HuH-7 (cell line): ENCODE measurements around the gene SLC35C1.
"Not testable (repeated sequence)": the region's sequence is repeated elsewhere in the genome, so short reads cannot be mapped to it uniquely, and the experiment has no call there.

Experiments used
- DNase-seq: peaks from one replicate; pipeline ENCODE4 v3.0.0; 2011; ENCODE audit warnings: low spot score

The SLC35C1 gene

DNA sequence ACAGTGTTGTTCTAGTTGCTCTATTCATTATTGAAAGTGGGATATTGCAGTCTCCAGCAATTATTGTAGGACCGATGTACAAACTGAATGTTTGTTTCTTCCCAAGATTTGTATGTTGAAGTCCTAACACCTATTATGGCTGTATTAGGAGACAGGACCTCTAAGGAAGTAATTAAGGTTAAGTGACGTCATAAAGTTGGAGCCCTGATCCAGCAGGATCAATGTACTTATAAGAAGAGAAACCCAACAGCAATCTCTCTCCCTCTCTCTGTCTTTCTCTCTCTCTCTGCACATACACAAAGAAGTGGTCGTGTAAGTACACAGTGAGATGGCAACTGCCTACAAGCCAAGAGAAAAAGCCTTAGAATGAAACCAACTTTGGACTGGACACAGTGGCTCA lies 16.1 kb upstream of the SLC35C1 start:
- no peak for DNase-seq

DNA sequence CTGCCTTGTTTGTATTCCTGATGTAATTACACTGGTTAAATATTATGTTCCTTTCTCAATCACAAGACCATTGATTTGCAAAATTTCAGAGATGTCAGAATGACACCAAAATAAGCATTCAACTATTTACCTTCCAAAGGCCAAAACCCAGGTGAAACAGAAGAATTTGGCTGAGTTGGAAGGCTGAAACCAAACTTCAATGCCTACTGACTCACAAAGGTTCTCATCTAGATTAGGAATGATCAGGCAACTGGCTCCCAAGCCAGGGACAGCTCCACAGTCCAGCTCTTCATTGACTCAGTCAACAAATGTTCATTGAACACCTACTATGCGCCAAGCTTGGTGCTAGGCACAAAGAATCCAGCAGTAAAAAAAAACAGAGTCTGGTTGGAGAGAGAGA lies 13.4 kb upstream of the SLC35C1 start:
- no peak for DNase-seq

DNA sequence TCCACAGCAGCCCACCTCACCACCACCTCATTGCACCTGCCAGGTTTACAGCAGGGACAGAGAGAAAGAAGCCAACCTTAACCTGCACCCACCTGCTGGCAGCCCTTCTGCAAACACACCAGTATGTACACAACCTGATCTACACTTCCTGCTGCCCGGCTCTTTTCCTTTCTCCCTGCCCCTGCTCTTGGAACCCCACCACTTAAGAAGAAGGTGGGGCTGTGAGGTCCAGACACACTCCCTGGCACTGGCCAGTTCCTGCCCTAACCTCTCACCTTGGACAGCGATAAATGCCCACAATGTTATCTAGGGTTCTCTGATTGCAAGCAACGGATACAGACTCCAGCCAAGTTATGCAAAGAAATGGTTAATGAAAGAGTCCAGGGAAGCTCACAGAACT lies 10.8 kb upstream of the SLC35C1 start:
- no peak for DNase-seq

DNA sequence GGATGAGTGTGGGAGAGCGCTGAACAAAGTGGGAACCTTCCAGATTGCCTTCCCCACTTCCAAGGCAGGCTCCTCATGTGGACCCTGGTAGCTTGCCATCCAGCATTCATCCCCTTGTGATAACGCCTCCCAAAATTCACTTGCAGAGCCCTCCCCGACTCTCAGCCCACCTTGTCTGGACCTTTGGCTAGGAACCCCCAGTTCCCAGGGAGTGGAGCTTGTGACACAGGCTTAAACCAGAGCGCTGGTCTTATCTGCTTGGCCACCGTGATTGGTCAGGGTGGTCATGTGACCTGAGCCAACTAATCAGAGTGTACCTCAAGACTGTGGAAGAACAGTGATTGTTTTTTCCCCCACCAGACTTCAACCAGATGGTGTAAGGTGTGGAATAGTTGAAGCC lies 9.6 kb upstream of the SLC35C1 start:
- DNase-seq: no peak

DNA sequence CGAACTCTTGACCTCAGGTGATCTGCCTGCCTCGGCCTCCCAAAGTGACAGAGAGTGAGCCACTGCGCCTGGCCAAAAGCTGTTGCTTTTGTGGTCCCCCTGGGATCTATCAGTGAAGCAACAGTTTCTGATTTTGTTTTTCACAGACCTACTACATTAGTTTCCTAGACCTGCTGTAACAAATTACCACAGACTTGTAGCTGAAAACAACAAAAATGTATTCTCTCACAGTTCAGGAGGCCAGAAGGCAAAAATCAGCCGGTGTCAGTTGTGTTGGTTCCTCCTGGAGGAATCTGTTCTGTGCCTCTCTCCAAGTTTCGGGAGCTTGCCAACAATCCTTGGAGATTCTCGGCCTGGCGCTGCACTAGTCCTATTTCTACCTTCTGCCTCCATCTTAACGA lies 8.5 kb upstream of the SLC35C1 start:
- DNase-seq: no peak

DNA sequence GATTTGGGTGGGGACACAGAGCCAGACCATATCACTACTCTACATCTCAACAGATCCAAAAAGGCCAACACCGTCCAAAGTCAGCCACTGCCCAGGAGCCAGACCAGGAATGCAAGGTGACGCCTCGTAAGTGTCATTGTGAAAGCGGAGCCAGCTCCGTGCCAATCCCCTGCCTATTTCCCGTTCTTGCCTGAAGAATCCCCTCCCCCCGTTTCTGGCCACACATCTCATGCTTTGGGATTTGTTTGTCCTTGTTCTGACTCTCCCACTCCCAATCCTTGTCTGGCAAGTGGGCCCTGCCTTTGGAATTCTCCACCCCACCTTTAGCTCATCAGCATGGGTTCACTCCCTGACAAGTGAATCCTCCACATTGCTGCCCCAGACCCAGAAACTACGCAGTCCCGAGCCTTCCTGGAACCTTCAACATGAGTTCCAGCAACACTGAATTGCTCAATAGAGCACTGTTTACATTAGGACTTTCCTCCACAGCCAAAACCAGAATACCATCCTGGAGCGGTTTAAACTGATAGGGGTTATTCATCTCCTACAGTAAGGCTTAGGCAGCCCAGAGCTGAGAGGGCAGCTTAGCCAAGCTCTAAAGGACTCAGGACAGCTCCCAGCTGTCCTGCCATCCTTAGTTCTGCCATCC lies 6.0 kb upstream of the SLC35C1 start:
- DNase-seq: peak; percentile 36

DNA sequence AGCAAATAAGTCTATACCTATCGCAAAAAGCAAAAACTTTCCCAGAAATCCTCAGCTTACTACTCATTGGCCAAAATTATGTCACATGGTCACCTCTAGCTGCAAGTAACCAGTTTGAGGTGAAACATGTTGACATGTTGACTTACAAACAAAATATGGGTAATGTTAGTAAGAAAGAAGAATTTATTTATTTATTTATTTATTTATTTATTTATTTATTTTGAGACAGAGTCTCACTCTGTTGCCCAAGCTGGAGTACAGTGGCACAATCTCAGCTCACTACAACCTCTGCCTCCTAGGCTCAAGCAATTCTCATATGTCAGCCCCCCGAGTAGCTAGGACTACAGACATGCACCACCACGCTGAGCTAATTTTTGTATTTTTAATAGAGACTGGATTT lies 5.4 kb upstream of the SLC35C1 start:
- DNase-seq: no peak

DNA sequence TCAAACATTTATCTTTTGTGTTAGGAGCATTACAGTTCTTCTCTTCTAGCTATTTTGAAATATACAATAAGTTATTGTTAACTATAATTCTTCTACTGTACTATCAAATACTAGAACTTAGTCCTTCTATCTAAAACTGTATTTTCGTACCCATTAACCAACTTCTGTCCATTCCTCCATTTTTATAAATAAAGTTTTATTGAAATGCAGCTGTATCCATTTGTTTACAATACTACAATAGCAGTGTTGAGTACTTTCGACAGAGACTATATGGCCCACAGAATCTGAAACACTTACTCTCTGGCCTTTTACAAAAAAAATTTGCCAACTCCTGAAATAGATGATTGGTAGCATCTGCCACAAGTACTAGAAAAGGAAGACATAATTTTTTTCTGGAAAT lies 4.7 kb upstream of the SLC35C1 start:
- DNase-seq: no peak

DNA sequence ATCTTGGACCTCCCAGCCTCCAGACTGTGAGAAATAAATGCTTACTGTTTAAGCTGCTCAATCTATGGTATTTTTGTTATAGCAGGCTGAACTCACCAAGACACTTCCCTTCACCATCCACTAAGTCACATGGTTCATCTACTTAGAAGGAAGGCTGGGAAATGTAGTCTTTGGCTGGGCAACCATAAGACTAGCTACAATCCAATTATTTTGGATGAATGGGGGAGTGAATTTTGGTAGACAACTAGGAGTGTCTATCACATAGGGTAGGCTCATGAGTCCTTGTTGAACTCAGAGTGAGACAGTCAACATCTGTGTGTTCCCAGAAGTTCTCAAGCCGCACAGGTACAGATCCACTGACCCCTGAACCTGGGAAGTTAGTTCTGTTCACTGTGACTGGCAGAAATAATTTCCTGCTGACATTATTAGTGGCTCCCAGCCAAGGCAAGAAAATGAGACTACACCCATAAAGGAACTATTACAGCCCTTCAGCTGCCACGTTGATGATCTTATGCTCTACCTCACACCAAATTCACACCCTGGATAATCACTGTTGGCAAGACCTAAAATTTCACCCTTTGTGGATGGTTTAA lies 3.1 kb upstream of the SLC35C1 start:
- DNase-seq: no peak

DNA sequence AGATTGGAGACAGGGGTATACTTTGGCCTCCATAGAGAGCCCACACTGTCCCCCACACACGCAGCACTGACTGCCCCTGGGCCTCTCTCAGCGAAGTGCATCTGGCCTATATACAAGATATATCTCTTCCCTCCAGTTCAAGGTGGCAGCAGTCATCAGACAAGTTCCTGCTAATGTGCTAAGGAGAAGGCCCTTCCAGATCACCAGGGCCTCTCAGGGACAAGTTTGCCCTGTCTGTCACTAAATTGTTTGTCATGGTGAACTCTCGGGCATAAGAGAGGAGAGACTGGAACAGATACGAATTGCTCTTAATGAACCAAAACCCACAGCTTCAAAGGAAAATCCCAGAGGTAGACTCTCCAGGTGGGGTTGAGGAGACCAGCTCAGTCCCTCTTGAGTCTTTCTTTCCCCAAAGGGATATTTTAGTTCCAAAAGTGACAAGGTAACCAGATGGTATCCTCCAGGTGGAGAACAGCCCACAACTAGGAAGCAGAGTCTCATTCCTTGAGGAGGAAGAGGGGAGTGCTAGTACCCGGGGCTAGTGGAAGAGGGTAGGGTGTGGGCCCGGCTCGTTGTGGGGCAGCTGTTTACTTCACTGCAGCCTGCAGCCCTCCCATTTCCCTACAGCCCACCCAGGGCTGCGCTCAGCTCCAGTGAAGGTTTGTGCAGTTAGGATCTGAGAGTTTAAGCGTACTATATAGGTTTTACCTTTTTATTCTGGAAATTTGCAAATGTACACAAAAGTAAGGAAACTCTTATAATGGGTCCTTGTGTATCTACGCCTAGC lies 2.2 kb upstream of the SLC35C1 start:
- no peak for DNase-seq

DNA sequence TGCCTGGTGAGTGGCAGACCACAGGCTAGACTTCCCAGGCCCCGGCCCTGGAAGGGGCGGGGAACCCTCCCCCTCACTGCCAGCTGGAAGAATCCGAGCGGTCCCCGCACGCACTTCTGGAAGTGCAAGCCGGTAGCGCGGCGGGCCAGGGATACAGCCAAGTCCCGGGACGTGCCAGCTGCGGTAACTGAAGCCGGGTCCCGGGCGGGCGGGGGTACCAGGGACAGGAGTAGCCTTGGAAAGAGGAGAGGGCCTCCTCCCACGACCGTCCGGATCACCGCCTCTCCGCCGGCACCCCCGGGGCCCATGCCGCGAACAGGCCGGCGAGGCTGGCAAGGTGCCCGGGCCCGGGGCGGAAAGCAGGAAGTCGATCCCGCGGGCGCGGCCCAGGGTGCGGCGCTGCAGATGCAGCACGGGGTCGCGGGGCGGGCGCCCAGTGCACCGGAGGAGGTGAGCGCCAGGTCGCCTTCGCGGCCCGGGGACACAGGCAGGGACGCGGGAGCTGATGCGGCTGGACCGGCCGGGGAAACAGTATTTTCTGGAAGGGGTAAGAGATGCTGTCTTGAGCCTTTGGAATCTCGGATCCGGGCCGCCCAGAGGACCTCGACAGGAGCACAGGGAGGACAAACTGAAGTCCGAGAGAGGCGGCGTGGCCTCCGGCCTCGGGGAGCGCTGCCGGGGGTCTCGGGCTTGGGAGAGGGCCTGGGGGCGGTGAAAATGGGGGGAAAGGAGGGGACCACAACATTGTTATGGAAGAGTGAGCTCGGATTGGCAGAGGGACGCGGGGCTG lies 783 bp upstream of the SLC35C1 start:
- peak; percentile 58 for DNase-seq

DNA sequence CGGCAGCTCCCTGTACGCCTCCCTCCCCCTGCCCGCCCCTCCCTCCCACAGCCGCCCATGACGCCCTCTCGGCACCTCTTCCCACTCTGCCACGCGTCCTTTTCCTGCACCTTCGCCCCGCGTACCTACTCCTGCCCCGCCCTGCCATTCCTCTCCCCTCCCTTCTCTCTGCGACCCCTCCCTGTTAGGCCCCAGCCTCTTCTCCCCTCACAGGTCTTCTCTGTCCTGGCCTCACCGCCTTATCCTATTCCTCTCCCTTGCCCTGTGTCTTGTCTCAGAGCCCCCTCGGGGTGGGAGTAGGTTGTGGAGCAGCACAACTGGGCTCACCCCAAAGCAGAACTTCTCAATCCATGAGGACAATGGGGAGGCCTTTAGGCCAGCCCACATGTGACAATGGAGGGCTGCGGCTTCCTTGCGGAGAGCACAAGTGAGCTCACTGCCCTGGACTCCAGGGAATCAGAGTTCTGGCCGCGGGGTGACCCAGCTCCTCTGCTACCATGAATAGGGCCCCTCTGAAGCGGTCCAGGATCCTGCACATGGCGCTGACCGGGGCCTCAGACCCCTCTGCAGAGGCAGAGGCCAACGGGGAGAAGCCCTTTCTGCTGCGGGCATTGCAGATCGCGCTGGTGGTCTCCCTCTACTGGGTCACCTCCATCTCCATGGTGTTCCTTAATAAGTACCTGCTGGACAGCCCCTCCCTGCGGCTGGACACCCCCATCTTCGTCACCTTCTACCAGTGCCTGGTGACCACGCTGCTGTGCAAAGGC lies 539 bp downstream of the SLC35C1 start:
- DNase-seq: peak; percentile 39

DNA sequence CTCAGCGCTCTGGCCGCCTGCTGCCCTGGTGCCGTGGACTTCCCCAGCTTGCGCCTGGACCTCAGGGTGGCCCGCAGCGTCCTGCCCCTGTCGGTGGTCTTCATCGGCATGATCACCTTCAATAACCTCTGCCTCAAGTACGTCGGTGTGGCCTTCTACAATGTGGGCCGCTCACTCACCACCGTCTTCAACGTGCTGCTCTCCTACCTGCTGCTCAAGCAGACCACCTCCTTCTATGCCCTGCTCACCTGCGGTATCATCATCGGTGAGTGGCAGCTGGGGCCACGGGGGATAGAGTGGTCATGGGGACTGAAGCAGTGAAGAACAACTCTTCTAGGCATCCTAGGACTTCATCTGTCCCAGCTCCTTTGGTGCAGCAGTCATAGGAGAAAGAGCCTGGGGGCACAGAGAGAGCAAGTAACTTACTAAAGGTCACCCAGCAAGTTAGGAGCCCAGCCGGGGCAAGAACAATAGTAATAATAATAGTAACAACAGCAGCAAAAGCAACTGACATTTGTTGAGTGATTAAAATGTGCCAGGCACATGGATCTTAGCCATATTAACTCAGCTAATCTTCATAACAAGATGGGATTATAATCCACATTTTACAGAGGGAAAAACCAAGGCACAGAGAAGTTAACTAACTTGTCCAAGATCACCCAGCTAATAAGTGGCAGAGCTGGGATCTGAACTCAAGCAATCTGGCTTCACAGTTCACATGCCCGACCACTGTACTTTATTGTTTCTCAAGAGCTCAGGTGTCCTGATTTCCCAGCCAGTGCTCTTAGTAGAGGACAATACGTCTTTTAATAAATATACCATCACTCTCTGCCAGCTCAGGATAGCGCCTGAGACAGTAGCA lies 1.4 kb downstream of the SLC35C1 start:
- no peak for DNase-seq

DNA sequence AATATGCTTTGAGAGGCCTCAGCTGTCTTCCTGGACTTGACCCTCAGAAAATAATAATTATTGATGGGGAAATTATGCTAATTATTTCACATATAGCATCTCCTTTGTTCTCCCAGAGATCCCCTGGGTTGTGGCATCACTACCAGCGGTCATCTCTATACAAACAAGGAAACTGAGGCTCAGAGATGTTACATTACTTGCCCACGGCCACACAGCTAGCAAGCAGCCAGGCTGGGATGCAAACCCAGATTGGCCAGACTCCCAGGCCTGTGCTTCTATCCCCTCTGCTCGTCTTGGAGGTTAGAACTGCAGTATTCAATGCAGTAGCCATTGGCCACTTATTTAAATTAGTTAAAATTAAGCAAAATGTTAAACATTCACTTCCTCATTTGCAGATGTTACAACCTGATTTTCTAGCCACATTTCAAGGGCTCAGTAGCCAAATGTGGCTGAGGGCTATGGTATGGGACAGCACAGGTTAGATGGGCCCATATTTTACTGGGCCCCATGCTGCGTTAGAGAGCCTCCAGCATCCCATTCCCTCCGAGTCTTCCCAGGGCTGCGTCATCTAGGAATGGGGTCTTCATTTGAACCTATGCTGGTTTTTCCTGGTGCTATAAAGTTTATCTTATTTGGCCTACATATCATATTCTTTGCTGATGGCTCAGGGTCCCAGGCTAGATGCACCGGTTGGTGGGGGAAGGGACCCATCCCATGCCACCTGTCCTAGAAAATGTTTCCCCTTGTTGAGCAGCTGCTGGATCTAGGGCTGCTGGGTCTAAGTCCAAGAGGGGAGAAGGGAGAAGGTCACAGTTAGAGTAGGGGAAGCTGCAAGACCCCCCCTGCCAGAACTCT lies 2.2 kb downstream of the SLC35C1 start:
- DNase-seq: no peak

DNA sequence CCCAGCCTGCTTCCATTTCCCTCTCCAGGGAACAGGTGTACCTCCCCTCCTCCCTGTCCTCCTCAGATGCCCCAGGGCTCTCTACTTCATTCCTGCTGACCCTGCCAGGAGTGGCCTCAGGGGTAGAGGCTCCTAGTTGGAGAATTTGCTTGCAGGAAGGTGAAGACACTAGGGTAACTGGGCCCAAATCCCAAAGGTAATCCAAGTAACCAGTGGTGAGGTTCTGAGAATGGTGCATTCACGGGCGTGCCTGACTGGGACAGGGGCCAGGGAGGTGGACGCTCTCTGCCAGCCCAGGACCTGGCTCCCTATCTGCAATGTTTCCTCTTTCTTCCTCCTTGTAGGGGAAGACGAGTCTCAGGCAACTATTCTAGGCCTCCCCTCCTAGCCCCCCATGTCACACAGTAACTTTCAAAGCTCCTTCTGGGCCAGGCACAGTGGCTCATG lies 2.9 kb downstream of the SLC35C1 start:
- DNase-seq: no peak

DNA sequence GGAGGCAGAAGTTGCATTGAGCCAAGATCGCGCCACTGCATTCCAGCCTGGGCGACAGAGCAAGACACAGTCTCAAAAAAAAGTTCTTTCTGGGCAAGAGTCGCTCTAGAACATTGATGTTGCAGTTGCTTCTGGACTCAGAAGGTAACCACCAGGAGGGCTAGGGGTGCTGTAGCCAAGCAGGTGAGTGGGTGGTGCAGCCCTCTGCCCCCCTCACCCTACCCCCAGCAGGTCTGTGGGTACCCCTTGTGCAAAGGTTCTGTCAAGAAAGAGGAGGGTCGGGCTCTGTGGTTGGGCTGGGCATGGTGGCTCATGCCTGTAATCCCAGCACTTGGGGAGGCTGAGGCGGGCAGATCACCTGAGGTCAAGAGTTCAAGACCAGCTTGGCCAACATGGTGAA lies 3.5 kb downstream of the SLC35C1 start:
- DNase-seq: not testable (repeated sequence)

DNA sequence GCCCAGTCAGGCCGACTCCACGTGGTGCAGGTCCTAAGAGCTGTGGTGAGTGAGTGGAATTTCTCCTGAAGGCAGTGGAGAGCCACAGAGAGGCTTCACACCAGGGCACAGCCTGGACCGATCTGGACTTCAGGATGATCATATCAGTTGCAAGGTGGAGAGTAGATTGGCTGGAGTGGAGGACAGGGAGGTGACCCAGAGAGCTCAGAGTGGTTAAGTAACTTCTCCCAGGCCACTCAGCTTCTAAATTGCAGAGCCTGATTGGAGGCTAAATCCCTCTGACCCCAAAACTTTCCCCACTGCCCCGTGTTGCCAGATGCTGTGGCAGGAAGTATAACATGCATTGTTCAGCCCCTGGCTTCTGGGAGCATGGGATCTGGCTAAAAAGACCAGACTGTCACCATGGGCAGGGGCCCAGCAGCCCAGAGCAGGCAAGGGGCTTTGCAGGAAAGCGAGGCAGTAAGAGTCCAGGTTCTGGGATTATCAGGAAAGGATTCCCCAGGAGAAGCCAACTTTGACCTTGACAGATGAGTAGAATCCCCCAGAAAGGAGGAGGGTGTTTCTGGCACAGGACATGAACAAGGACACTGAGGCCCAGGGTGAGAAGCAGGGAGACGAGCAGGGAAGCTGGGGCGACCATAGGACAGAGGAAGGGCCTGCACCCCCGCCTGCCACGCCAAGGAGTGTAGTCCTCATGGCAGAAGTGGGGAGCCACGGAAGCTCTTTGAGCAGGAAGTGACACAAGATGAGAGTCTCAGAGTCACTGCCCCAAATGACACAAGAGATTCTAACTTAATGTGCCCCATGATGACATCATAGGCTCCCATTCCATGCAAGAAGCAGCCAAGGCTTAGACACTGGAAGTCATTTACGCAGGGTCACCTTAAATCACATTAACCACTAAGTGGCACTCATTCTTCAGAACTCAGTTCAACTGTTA lies 4.8 kb downstream of the SLC35C1 start:
- DNase-seq: no peak

DNA sequence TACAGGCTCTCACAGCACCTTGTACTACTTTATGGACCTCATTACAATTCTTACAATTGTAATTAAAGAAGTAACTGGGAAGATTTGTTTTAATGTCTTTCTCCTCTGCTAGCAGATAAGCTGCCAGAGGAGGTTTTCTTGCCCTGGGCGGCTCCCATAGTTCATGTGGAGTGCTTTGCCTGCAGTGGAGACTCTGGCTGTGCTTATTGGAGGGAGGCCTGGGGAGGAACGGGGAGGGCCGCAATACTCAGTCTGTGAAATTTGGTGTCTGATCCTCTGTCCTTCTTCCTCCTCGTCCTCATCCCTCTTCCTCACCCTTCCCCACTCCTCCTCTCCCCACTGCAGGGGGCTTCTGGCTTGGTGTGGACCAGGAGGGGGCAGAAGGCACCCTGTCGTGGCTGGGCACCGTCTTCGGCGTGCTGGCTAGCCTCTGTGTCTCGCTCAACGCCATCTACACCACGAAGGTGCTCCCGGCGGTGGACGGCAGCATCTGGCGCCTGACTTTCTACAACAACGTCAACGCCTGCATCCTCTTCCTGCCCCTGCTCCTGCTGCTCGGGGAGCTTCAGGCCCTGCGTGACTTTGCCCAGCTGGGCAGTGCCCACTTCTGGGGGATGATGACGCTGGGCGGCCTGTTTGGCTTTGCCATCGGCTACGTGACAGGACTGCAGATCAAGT lies 5.6 kb downstream of the SLC35C1 start:
- DNase-seq: no peak
